Neural cell (in vitro differentiated cells): ENCODE results near the gene ACOXL. TPM values are rescaled to one million over a fixed set of nuclear protein-coding genes. Genes with fewer than 3 reads are reported as not detected.
"Not testable (repeated sequence)": the region's sequence is repeated elsewhere in the genome, so short reads cannot be mapped to it uniquely, and the experiment has no call there.

ENCODE experiments used
- H2AFZ ChIP-seq: fragments of 200-600, 300-800 bp; sonication (generic), shearing (Covaris generic); 2 replicates; pipeline ENCODE4 v1.6.0; 2014; ENCODE audit warnings: low read depth, mild to moderate bottlenecking, antibody characterized with exemption, low read length, moderate library complexity
- H3F3A ChIP-seq: fragments of 200-600 bp; shearing (Covaris generic); 2 replicates; pipeline ENCODE4 v1.6.1; 2016; ENCODE audit warnings: mild to moderate bottlenecking, moderate library complexity, mixed read lengths, antibody characterized with exemption, low read length; ENCODE audit not compliant: insufficient read depth, poor library complexity, severe bottlenecking
- H3K27ac ChIP-seq: fragments of 200-600, 300-800 bp; sonication (generic), shearing (Covaris generic); 2 replicates; pipeline ENCODE4 v1.5.1; 2014; ENCODE audit warnings: mild to moderate bottlenecking, low read length, moderate library complexity
- H3K27me3 ChIP-seq: fragments of 300-800, 200-600 bp; sonication (generic), shearing (Covaris generic); 2 replicates; pipeline ENCODE4 v1.6.0; 2014; ENCODE audit warnings: mild to moderate bottlenecking, low read depth, low read length, moderate library complexity; ENCODE audit not compliant: insufficient read depth
- H3K36me3 ChIP-seq: fragments of 300-800, 200-600 bp; sonication (generic), shearing (Covaris generic); 2 replicates; pipeline ENCODE4 v1.5.1; 2014; ENCODE audit warnings: mild to moderate bottlenecking, antibody characterized with exemption, low read length, moderate library complexity; ENCODE audit not compliant: insufficient read depth
- H3K4me2 ChIP-seq: fragments of 300-800, 200-600 bp; sonication (generic), shearing (Covaris generic); 2 replicates; pipeline ENCODE4 v1.6.0; 2014; ENCODE audit warnings: mild to moderate bottlenecking, low read length
- H3K4me3 ChIP-seq: fragments of 300-800, 200-600 bp; sonication (generic), shearing (Covaris generic); 2 replicates; pipeline ENCODE4 v1.5.1; 2014; ENCODE audit warnings: mild to moderate bottlenecking, low read length, moderate library complexity
- H3K79me2 ChIP-seq: fragments of 200-600 bp; shearing (Covaris generic); replicated peaks from 2 replicates; pipeline ENCODE4 v1.6.0; 2014; ENCODE audit warnings: mild to moderate bottlenecking, low read length, moderate library complexity; ENCODE audit not compliant: insufficient read depth
- H3K9ac ChIP-seq: fragments of 300-800, 200-600 bp; sonication (generic), shearing (Covaris generic); 2 replicates; pipeline ENCODE4 v1.6.1; 2016; ENCODE audit warnings: mild to moderate bottlenecking, low read length, mixed read lengths
- H3K9me2 ChIP-seq: fragments of 200-600 bp; shearing (Covaris generic); 2 replicates; pipeline ENCODE4 v1.6.1; 2016; ENCODE audit warnings: mild to moderate bottlenecking, low read length, mixed read lengths; ENCODE audit not compliant: insufficient read depth
- H3K9me3 ChIP-seq: fragments of 200-600, 300-800 bp; sonication (generic), shearing (Covaris generic); 2 replicates; pipeline ENCODE4 v1.6.1; 2016; ENCODE audit warnings: mild to moderate bottlenecking, mixed run types, low read length, moderate library complexity, mixed read lengths
- H4K20me1 ChIP-seq: fragments of 200-600 bp; shearing (Covaris generic); 2 replicates; pipeline ENCODE4 v1.6.1; 2016; ENCODE audit warnings: mild to moderate bottlenecking, mixed run types; ENCODE audit not compliant: insufficient read depth
- EP300 ChIP-seq: fragments of 450-650 bp; conservative IDR thresholded peaks from 2 replicates; pipeline ENCODE4 v1.6.1; 2014; ENCODE audit warnings: antibody characterized with exemption, mild to moderate bottlenecking, moderate library complexity; ENCODE audit not compliant: poor library complexity, severe bottlenecking
- EZH2 ChIP-seq: fragments of 200-600, 300-800 bp; shearing (Covaris generic), sonication (generic); IDR thresholded peaks from 2 replicates; pipeline ENCODE4 v1.6.1; 2014; ENCODE audit warnings: antibody characterized with exemption, low read length, borderline replicate concordance, mild to moderate bottlenecking; ENCODE audit not compliant: insufficient read depth, poor library complexity, severe bottlenecking
- MXI1 ChIP-seq: fragments of 450-650 bp; conservative IDR thresholded peaks from 2 replicates; pipeline ENCODE4 v1.6.1; 2014; ENCODE audit warnings: antibody characterized with exemption, mild to moderate bottlenecking; ENCODE audit not compliant: poor library complexity, severe bottlenecking
- POLR2AphosphoS5 ChIP-seq: IDR thresholded peaks from 2 replicates; pipeline ENCODE4 v1.6.1; 2012
- RAD21 ChIP-seq: fragments of 450-650 bp; conservative IDR thresholded peaks from 2 replicates; pipeline ENCODE4 v1.6.1; 2014; ENCODE audit warnings: antibody characterized with exemption, mild to moderate bottlenecking, moderate library complexity
- SMC3 ChIP-seq: fragments of 450-650 bp; conservative IDR thresholded peaks from 2 replicates; pipeline ENCODE4 v1.6.1; 2014; ENCODE audit warnings: antibody characterized with exemption, mild to moderate bottlenecking, moderate library complexity; ENCODE audit not compliant: poor library complexity
- TAF1 ChIP-seq: IDR thresholded peaks from 2 replicates; pipeline ENCODE4 v1.6.1; 2012; ENCODE audit warnings: low read depth
- polyA plus RNA-seq: library from polyadenylated mRNA; depleted of rRNA; stranded (reverse); fragments of >200 nt; gene quantifications from 2 replicates; pipeline ENCODE4 v1.2.3, GENCODE V29; 2014
- TF ChIP-seq, protein P1 (sequence below): IDR thresholded peaks from 2 replicates; pipeline ENCODE4 v1.6.1; 2012; ENCODE audit warnings: borderline replicate concordance
- TF ChIP-seq, protein P2 (sequence below): fragments of 450-650 bp; IDR thresholded peaks from 2 replicates; pipeline ENCODE4 v1.5.1; 2014; ENCODE audit warnings: antibody characterized with exemption, mild to moderate bottlenecking, moderate library complexity; ENCODE audit not compliant: poor library complexity, severe bottlenecking

Gene ACOXL
- polyA plus RNA-seq, 1 donor from 2014 or later = not detected

DNA sequence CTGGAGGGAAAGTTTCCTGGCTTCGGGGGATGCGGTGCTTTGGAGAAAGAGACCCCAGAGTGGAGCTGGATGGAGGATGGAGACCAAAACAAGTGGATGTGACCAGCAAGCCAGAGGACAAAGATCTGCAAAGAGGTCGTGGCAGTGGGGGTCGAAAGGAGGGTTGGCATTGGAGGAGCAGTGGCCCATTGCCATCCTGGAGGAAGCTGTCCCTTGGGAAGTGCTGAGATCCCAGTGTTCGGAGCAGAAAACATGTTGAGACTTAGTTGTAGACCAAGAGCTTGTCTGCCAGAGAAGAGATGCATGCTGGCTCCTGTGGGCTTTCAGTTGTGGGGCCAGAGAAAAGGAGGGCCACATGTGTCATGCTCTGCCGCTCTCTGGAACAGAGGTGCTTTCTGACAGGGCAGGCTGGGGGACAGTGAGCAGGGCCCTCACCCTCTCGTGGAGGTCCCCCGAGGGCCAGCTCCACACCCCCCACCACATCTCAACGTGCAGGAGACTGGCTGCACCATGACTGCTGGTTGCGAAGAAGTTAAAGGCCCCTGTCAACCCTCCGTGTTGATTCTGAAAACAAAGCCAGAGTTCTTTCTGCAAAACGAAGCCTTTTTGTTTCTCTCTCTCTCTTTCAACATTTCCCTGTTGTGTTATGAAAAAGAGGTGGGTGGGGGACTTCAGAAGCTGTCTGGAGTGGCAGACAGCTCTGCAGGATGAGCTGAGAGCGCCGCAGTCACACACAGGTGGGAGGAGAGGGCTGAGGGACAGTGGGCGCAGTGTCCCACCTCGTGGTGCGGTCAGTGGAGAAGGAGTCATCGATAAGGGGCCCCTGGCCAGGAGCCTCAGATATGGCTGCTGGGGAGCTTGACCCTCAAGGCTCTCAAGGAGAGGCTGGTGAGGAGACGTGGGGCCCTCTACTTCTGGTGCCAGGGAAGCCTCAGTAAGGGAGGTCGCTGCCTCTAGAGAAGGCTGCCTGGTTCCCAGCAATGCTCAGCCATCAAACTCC lies 310.7 kb downstream of the ACOXL start:
- Histone ChIP-seq H3K4me2 (no peak overlapping the region), H2AFZ (no peak overlapping the region), H3K4me3 (no peak overlapping the region), H3K9me3 (no peaks in the 10 kb centered on the region), H3F3A (no peaks in the 10 kb centered on the region), H3K9ac (no peak overlapping the region), H4K20me1 (no peaks in the 10 kb centered on the region), H3K27me3 (no peaks in the 10 kb centered on the region), H3K27ac (no peak overlapping the region), H3K36me3 (no peaks in the 10 kb centered on the region), H3K9me2 (no peaks in the 10 kb centered on the region), H3K79me2 (no peaks in the 10 kb centered on the region)
- no peak for TF ChIP-seq EZH2
- TF ChIP-seq TAF1 = no peak
- no peak for TF ChIP-seq RAD21
- TF ChIP-seq POLR2AphosphoS5 = no peak
- no peak for TF ChIP-seq MXI1
- TF ChIP-seq EP300 = no peak
- TF ChIP-seq, protein P1, sequence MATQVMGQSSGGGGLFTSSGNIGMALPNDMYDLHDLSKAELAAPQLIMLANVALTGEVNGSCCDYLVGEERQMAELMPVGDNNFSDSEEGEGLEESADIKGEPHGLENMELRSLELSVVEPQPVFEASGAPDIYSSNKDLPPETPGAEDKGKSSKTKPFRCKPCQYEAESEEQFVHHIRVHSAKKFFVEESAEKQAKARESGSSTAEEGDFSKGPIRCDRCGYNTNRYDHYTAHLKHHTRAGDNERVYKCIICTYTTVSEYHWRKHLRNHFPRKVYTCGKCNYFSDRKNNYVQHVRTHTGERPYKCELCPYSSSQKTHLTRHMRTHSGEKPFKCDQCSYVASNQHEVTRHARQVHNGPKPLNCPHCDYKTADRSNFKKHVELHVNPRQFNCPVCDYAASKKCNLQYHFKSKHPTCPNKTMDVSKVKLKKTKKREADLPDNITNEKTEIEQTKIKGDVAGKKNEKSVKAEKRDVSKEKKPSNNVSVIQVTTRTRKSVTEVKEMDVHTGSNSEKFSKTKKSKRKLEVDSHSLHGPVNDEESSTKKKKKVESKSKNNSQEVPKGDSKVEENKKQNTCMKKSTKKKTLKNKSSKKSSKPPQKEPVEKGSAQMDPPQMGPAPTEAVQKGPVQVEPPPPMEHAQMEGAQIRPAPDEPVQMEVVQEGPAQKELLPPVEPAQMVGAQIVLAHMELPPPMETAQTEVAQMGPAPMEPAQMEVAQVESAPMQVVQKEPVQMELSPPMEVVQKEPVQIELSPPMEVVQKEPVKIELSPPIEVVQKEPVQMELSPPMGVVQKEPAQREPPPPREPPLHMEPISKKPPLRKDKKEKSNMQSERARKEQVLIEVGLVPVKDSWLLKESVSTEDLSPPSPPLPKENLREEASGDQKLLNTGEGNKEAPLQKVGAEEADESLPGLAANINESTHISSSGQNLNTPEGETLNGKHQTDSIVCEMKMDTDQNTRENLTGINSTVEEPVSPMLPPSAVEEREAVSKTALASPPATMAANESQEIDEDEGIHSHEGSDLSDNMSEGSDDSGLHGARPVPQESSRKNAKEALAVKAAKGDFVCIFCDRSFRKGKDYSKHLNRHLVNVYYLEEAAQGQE = no peak
- no peak for TF ChIP-seq SMC3
- TF ChIP-seq, protein P2, sequence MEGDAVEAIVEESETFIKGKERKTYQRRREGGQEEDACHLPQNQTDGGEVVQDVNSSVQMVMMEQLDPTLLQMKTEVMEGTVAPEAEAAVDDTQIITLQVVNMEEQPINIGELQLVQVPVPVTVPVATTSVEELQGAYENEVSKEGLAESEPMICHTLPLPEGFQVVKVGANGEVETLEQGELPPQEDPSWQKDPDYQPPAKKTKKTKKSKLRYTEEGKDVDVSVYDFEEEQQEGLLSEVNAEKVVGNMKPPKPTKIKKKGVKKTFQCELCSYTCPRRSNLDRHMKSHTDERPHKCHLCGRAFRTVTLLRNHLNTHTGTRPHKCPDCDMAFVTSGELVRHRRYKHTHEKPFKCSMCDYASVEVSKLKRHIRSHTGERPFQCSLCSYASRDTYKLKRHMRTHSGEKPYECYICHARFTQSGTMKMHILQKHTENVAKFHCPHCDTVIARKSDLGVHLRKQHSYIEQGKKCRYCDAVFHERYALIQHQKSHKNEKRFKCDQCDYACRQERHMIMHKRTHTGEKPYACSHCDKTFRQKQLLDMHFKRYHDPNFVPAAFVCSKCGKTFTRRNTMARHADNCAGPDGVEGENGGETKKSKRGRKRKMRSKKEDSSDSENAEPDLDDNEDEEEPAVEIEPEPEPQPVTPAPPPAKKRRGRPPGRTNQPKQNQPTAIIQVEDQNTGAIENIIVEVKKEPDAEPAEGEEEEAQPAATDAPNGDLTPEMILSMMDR = no peak

DNA sequence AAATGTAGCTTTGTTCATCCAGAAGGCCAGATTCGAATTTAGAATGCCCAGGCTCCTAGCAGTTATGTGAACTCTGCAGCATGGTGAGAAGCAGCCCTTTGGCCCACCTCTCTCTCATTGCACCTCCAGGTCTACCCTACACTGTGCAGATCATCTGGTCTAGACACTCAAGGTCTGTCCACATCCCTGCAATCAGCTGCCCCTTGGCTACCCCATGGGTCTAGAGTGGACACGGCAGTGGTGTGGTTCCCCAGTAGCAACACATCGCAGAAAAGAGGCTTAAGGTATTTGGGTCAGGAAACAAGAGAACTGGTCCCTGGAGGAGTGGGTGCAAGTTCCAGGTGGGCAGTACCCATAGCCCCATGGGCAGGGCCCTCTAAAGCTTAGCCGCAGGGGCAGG lies 311.7 kb downstream of the ACOXL start:
- no peak overlapping the region for H2AFZ ChIP-seq
- H3K79me2 ChIP-seq = no peaks in the 10 kb centered on the region
- H3K27me3 ChIP-seq = no peaks in the 10 kb centered on the region
- H3K9me2 ChIP-seq = no peaks in the 10 kb centered on the region
- H3K9ac ChIP-seq = no peak overlapping the region
- H3F3A ChIP-seq = no peaks in the 10 kb centered on the region
- H4K20me1 ChIP-seq = no peaks in the 10 kb centered on the region
- no peaks in the 10 kb centered on the region for H3K9me3 ChIP-seq
- no peak overlapping the region for H3K4me2 ChIP-seq
- no peak overlapping the region for H3K27ac ChIP-seq
- TF ChIP-seq POLR2AphosphoS5 (no peak), SMC3 (no peak), EP300 (no peak), TAF1 (no peak), RAD21 (no peak), MXI1 (no peak), EZH2 (no peak)
- TF ChIP-seq, protein P2 = no peak
- TF ChIP-seq, protein P1 = no peak
- no peak overlapping the region for H3K4me3 ChIP-seq
- H3K36me3 ChIP-seq = no peaks in the 10 kb centered on the region

DNA sequence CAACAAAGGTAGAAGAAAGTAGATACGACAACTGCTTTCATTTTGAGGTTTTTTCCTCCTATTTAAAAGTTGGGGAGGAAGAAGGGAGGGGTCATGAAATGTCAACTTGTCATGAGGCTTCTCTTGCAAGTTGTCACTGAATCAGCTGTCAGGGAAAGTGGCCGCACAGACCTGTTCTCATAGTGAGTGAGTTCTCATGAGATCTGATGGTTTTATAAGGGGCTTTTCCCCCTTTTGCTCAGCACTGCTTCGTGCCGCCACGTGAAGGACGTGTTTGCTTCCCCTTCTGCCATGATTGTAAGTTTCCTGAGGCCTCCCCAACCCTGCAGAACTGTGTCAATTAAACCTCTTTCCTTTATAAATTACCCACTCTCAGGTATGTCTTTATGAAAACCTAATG lies 312.9 kb downstream of the ACOXL start:
- H3K79me2 ChIP-seq, H3F3A ChIP-seq, H4K20me1 ChIP-seq, H3K27me3 ChIP-seq, H3K27ac ChIP-seq, H3K9ac ChIP-seq, H3K4me3 ChIP-seq, H3K4me2 ChIP-seq, H2AFZ ChIP-seq, H3K36me3 ChIP-seq, H3K9me2 ChIP-seq, H3K9me3 ChIP-seq: not testable (repeated sequence)
